HG03520 (cell line): Measurements from ENCODE around the gene GAN.
A peak's percentile ranks its signal among the peaks of the same experiment; 100 is the strongest.
"Not testable (repeated sequence)": the region's sequence is repeated elsewhere in the genome, so short reads cannot be mapped to it uniquely, and the experiment has no call there.

Experiments used
- ATAC-seq: cut with Tn5 transposase; IDR thresholded peaks from one replicate; pipeline ENCODE4 v1.9.1; 2021; ENCODE audit warnings: mild to moderate bottlenecking, moderate library complexity; ENCODE audit not compliant: unreplicated experiment

GAN gene

DNA sequence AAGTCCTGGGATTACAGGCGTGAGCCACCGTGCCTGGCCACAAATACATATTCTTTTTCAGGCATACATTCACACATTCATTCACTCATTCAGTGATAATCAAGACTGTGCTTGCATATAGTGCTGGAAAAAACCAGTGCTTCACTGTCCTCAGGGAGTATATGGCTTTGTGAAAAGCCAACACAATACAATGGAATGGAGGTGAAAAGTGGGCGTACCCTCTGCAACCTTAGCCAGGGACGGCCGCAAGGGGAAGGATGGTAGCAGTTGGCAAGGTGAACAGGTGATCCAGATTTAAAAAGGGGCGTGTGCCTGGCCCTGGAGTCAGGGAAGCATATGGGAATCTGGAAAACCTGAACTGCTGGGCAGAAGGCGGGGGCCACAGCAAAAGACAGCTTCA is 18.1 kb upstream of the GAN start:
- ATAC-seq: no peak

DNA sequence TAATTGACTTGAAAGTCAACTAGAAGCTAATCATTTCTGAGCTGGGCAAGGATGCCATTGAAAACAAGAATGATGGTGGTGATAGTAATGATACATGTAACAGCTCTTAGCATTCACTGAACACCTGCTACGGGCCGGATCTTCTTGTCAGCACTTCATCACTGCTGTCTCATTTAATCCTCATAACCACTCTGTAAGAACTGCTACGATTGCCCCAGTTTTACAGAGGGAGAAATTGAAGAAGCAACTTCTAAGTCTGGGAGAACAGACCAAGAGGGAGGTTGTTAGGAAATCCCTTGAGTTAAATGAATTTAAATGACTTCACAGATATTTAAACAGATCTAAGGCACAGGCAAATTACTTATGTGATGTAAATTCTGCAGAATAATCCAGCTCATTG is 7.0 kb upstream of the GAN start:
- ATAC-seq: no peak

DNA sequence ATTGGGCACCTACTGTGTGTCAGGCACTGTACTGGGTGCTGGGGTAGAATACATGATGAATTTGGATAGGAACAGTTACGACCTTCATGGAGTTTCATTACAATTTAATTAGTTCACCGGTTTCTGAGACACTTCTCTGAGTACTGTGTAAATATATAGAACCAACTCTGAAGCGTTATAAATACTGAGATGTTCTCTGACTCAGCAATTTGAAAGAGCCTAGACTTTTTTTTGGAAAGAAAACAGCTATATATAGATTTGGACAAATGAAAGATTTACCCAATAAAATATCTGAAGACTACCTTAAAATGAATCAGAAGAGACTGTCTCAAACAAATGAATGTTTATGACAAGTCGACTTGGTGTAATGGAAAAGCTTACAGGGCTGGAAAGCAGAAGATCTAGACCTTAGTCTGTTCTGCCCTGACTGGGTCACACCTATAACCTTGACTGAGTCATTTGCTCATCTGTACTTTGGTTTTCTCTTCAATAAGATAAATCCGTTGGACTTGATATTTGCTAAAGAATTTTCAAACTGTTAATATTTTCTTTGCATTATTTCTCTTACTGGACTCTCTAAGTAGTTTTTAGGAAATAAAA is 4.6 kb upstream of the GAN start:
- no peak for ATAC-seq

DNA sequence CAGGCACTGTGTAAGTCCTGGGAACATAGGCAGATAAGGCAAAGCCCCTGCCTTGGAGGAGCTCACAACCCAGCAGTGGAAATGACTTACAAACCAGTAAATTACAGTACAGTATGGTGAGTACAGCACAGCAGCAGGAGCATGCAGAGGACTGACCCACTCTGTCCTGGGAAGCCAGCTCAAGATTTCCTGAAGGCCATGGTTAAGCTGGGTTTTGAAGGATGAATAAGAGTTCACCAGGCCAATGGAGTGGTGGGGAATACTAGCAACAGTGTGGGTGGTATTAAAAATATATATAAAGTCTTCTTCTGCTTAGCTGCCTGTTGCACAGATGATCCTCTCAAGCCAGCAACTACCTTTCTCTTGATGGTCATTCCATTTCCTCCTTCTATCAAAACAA is 3.0 kb upstream of the GAN start:
- ATAC-seq: no peak

DNA sequence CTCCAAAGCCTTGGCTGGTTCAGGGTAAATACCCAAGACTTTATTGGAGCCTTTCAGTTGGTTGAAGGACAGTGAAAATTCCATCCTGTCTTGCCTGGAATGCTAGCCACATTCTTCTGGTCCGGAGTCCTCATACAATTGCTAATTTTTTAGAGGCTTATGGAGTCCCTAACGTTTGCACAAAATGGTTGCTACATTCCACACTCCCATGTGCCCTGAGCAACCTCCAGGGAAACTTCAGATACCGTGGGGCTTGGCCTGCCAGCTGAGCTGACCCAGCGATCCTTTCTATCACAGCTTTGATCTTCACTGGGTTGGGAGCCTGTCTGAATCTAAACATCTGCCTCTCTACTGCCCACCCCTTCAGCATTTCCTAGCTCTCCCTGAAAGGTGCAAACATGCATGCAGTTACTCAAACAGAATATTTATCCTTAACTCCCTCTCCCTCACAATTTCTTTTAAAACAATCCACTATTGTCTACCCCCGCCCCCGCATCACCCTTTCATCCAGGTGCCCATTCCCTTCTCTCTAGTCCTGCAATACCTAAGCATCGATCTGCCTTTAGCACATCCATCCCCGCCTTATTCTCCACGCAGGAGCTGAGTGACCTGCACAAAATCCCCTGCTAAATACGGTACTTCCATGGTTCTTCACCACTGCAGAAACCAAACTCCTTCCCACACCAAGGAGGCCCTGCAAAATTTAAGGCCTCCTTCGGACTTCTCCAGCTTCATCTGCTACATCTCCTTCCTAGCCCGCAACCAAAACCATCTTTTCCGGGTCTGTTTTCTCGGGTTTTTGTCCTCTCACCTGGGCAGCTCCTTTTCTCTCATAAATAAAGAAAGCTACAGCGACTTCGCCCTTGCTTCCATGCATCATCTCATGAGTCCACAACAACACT is 810 bp upstream of the GAN start:
- no peak for ATAC-seq

DNA sequence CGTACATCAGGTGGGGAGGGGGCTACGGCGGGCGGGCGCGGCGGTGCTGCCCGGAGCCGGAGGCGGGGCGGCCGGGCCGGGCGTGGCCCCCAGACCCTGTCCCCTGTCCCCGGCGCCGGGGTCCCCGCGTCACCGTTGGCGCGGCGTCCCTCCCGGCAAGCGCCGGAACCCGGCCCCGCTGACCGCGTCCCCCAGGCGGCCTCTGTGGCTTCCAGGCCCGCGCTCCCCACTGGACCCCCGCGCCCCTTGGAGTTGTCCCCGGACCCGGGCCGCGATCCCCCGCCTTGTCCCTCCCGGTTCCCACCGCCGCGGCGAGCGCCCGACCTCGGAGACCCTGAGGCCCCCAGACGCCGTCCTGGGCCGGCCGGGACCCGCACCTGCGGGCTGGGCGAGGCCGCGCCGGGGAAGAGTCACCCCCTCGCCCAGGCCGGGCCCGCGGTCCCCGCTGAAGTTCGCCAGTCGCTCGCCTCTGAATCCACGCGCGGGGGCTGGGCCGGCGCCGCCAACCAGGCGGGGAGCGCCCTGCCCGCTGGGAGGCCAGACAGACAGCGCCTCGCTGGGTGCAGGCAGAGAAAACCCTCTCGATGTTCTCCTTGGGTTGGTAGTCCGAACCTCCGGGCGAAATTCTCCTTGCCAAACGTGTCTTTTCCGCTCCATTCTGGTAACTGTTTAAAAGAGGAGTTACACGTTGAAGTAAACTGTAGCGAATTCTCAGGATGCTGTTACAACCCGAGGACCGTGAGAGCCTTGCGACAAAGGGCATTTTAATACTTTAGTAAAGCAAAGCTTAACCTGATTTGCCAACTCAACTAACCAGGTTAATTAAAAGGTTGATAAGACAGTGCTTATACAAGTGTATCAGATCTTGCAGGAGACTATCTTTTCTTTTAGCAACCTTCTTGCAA is 761 bp downstream of the GAN start:
- peak; percentile 22 for ATAC-seq

DNA sequence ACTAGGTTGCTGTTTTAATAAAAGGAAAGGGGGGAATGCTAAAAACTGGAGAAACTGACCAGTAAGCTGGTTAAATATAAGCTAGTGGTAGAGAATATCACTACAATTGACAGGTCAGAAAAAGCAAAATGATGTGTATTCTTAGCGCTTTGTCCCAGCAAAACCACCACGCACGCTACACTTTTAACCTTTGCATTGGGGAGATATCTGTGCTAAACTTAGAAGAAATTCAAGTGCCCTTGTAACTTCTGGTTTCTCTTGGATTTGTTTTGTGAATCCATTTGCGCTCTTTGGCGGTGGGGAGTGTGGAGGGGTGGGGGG is 1.4 kb downstream of the GAN start:
- ATAC-seq: no peak

DNA sequence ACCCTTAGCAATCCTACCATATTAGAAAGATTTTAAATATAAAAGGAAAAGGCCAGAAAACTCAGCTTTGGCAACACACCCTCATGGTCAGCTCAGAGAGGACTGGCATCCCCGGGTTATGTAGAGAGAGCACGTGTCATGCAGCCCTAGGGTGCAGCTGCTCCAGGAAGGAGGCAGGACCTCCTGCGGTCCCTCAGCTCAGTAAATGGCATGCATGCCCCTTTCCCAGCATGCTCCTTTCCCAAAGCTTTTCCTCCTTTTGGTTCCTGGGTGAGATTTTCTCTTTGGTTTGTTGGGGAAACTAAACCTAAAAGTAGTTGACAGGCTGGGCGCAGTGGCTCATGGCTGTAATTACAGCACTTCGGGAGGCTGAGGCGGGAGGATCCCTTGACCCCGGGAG is 3.9 kb downstream of the GAN start:
- no peak for ATAC-seq

DNA sequence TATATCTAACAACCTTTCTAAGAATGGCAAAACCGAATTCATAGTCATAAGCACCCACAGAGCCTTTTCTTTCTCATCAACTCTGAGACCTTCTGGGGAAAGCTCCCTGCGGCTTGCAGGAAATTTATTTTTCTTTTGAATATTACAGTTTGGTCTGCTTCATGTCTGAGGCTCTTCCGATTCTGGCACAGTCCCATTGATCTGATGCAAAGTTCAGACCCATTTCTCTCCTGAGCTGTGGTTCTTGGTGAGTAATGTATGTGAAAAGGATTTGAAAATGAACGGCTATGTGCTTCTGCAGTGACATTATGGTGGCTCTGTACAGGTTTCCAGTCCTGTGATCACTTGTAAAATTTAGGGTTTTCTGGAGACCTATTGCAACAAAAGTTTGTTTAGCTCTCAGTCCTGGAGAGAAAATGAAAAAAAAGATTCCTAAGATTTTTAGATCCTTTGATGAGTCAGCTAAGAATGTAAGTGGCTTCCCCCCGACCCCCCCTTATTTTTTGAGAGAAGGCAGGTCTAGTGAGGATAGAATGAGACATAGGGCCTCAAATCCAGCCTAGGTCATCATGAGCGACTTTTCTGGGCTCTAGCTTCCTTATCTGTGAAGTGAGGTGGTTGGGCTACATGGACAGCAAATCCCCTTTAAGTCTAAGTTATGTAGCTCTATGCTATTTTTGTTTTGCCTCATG is 4.6 kb downstream of the GAN start:
- no peak for ATAC-seq

DNA sequence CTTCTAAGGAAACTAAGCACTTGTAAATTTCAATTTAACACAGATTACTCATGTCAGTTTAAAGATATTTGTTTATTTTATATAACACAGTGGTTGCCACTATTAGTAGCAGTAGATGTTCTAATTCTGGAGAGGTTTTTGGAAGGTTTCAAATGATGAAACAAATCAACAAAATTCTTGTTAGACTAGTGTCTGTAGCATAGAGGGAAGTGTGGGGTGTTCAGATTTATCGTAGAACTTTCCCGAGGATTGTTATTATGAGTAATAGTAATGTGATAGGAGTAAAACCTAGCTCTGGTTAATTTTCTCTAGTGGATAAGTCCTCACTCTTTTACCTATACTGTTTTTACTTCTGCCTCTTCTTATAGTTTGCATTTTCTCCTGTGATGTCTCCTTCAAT is 6.3 kb downstream of the GAN start:
- ATAC-seq: no peak

DNA sequence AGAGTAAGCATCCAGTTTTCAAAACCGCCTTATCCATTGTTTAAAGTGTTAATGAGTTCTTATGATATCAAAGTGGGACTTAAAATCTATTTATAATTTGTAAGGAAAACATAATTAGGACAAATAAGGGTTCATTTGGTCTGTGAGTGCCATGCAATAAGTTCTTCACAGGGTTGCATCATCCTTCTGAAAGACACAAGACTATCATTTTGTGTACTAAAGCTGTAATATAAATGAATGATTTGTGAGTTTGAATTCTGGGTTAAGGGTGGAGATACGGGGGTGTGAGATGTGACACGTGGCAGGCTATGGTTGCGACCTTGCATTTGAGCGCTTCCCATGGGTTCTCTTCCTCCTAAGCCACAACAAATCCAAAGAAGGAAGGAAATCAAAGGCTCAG is 6.8 kb downstream of the GAN start:
- ATAC-seq: no peak

DNA sequence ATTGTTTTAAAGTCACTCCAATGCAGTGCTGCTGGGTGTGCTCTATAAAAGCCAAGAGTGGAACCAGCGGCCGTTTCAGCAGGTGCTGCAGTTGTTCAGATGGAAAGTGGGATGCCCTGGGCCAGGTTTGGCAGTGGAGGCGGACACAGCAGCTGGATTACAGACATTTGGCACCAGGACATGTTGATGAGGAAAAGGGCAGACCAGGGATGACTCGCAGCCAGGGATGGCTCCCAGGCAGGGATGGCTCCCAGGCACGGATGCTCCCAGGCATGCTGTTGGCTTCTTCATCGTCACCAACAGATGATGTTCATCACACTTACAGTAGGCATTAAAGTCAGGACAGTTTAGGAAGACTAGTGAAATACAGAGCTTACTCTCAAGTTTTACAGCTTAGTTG is 10.0 kb downstream of the GAN start:
- no peak for ATAC-seq

DNA sequence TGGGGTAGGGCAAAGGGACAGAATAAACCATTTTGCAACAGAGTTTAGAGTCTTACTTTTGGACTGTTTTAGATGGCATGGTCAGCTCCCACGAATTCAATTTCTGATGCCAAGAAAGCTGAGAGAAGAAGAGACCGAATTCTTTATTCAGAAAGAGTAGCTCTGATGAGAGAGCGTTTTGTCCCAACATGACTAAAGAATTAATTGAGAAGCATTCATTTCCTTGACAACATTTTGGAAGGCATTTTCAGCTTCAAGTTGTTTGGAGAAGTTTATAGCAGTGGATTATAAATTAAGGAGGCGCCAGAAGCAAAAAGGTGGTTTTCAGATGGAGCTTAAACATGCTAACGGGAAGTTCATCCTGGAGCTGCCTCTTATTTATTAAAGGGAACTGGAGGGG is 12.2 kb downstream of the GAN start:
- ATAC-seq: no peak

DNA sequence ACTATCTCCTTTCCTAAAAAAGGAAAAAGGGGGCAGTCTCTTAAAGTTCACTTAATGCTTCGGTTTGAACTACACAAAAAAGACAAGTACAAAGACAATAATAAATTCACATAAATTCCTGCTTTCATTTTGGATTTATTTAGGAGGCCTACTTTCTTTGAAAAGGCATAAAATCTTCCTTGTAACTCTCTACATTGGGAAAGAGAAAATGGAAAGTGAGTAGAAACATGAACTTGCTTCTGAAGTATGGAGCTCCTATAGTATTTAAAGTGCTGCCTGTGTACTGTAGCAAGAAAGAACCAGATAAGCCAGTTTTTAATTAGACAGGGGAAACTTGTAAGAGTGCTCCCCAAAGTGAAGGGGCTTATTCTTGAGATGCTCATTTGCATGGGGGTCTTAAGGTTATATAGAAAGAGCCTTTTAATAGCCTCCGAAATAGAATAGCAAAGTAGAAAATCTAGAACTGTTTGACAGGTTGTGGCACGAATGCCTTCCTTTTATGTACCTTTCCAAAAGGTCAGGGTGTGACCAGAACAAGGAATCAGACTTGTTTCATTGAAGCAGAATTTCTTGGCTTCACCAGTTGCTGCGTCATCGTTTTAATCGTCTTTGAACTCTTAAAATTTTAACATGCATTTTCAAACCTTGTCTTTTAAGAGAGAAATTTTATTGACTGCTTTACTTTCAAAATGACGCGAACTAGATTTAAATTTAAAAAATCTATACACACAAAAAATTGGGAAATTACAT is 12.9 kb downstream of the GAN start:
- ATAC-seq: no peak

DNA sequence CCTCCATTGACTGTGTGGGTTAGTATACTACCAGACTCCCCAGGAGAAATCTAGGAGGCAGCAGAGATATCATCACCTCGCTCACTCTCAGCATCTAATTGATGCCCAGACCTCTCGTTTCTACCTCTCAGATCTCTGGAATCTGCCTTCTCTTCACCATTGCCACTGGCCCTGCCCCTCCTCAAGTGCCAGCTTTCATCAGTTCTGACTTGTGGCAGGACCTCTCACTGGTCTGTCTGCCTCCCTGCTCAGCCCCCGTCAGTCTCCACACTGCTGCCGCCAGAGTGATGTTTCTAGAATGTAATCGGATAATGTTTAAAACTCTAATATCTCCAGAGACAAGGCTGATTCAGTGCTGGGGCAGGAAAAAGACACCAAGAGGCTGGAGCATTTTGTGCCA is 15.2 kb downstream of the GAN start:
- no peak for ATAC-seq

DNA sequence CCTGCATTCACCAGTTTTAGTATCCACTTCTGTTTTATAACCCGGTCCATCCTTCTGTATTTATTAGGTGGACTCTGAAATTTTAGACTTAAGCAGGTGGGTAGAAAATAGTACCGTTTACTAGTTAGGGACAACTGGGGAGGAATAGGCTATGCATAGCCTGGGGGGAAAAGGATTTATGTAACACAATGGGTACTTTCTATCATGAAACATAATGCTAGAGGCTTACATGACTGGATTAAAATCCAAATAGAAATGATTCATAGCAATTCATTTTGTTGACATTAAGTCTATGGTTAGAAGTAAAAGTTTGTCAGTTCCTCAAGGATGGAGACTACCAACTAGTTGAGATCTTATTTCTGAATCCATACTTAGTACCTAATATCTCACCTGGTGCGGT is 18.6 kb downstream of the GAN start:
- ATAC-seq: no peak

DNA sequence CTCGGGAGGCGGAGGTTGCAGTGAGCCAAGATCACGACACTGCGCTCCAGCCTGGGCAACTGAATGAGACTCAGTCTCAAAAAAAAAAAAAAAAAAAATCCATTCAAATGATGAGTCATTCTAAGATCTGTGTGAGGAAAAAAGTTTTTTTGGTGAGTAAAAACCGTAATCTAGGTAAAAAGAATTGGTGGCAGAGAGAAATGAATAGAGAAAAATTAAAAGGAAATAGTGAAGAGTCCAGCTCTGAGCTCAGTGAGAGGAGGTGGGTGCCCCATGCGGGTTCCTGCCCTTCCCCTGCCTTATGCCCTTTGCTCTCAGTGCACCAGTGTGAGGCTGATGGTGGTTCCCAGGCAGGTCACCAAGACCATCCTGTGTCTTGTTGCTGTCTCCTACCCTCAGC is 20.9 kb downstream of the GAN start:
- ATAC-seq: no peak

DNA sequence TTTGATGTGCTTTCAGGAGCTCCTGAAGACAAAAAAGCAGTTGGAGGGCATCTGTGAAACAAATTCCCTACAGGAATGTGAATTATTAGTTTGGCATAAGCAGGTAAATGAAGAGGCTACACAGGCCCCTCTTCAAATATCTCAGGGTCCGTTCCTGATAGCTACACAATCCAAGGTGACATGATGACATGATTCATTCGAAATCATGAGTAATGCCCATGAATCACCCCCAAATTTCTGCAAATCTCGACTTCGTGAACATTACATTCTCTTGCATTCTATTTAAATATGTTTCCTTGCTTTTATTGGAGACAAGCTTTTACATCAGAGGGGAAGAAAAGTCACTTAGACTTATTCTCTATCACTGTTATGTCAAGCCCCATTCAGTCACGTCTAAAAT is 22.3 kb downstream of the GAN start:
- no peak for ATAC-seq

DNA sequence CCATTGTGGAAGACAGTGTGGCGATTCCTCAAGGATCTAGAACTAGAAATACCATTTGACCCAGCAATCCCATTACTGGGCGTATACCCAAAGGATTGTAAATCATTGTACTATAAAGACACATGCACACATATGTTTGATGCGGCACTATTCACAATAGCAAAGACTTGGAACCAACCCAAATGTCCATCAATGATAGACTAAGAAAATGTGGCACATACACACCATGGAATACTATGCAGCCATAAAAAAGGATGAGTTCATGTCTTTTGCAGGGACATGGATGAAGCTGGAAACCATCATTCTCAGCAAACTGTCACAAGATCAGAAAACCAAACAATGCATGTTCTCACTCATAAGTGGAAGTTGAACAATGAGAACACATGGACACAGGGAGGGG is 30.4 kb downstream of the GAN start:
- not testable (repeated sequence) for ATAC-seq

DNA sequence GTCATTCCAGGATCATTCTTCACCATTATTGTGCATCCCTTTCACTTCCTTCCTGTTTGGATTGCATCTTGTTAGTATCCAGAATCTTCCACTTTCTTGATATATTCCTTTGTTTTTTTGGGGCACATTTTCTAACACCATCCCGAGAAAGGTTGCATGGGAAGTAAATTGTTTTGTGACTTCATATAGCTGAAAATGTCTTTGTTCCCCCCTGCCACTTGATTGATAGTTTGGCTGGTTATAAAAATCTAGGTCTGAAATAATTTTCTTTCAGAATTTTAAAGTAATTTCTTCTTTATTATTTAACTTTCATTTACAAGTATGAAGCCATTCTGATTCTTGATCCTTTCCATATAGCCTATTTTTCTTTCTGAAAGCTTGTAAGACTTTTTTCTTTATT is 32.7 kb downstream of the GAN start:
- no peak for ATAC-seq
